Spleen (tissue), 11 donors: Measurements from ENCODE around the gene FUT3. TPM values are rescaled to one million over a fixed set of nuclear protein-coding genes. Genes with fewer than 3 reads are reported as not detected.
"Not testable (repeated sequence)": the region's sequence is repeated elsewhere in the genome, so short reads cannot be mapped to it uniquely, and the experiment has no call there.

Experiments used
- DNase-seq: peaks from one replicate; pipeline ENCODE4 v3.0.0-alpha.2; 2020
- H3K27ac ChIP-seq, 8 donors: fragments of 200-600 bp; sonication (generic) in 7 of 8; 1 replicate in 4 of 8; 2 replicates in 4 of 8; pipeline versions ENCODE4 v1.5.0 to v1.8.0; 2016 to 2021; ENCODE audit warnings: inconsistent platforms in 4 of 8, mild to moderate bottlenecking in 4 of 8, moderate library complexity in 1 of 8
- H3K27me3 ChIP-seq, 7 donors: fragments of 200-600 bp; sonication (generic) in 6 of 7; replicated peaks in 1 of 7; 1 replicate in 4 of 7; 2 replicates in 3 of 7; pipeline versions ENCODE4 v1.5.0 to v1.8.0; 2016 to 2021; ENCODE audit warnings: inconsistent platforms in 3 of 7, mild to moderate bottlenecking in 1 of 7
- H3K36me3 ChIP-seq, 6 donors: fragments of 200-600 bp; sonication (generic) in 5 of 6; 1 replicate in 4 of 6; 2 replicates in 2 of 6; pipeline versions ENCODE4 v1.5.0 to v1.8.0; 2016 to 2021; ENCODE audit warnings: inconsistent platforms in 2 of 6
- H3K4me1 ChIP-seq, 6 donors: fragments of 200-600 bp; sonication (generic) in 5 of 6; 1 replicate in 3 of 6; 2 replicates in 3 of 6; pipeline versions ENCODE4 v1.5.0 to v1.8.0; 2016 to 2021; ENCODE audit warnings: inconsistent platforms in 3 of 6
- H3K4me3 ChIP-seq, 8 donors: fragments of 200-600 bp; sonication (generic) in 7 of 8; 1 replicate in 4 of 8; 2 replicates in 4 of 8; pipeline versions ENCODE4 v1.5.0 to v1.8.0; 2016 to 2021; ENCODE audit warnings: inconsistent platforms in 4 of 8, mild to moderate bottlenecking in 4 of 8, moderate library complexity in 2 of 8
- H3K9me3 ChIP-seq, 8 donors: fragments of 200-600 bp; sonication (generic) in 7 of 8; 1 replicate in 4 of 8; 2 replicates in 4 of 8; pipeline versions ENCODE4 v1.5.0 to v1.8.0; 2016 to 2021; ENCODE audit warnings: inconsistent platforms in 4 of 8
- POLR2A ChIP-seq, 3 donors: fragments of 450-650 bp; IDR thresholded peaks; one replicate each; pipeline ENCODE4 v1.5.1; 2017; ENCODE audit warnings: antibody characterized with exemption in 3 of 3, mild to moderate bottlenecking in 1 of 3
- POLR2AphosphoS5 ChIP-seq, 3 donors: sonication (generic); formaldehyde crosslinking; IDR thresholded peaks; one replicate each; pipeline ENCODE4 v1.5.1; 2017; ENCODE audit warnings: antibody characterized with exemption in 3 of 3
- WGBS, 5 donors: extraction: QIAGEN DNeasy Blood & Tissue Kit in 3 of 5; methylation state at CpG; one replicate each; pipeline versions ENCODE4 v1.1.5 to v1.1.7; 2013 to 2018; 5-methylcytosine and 5-hydroxymethylcytosine counted together
- intact Hi-C: fragments of 100-400 bp; cut with DNase I; formaldehyde crosslinking; loops from one replicate; pipeline ENCODE4 v1.15.0; 2023; ENCODE audit warnings: low total_unique reads
- polyA plus RNA-seq, 3 donors: library from polyadenylated mRNA; stranded (reverse); fragments of 200-250 nt; gene quantifications; one replicate each; pipeline ENCODE4 v1.2.1, GENCODE V29; 2013
- total RNA-seq, 7 donors: library from RNA; depleted of rRNA in 3 of 7; stranded (reverse); fragments of >200 nt in 3 of 7; fragmentation: NEBNext Ultra II Directional in 4 of 7; extraction: Animal tissue kit (Norgen Biotek cat#: 25700) in 4 of 7; gene quantifications; one replicate each; pipeline versions ENCODE4 v1.1.0 to v1.2.1, GENCODE V29; 2016 to 2021
- TF ChIP-seq, protein P1 (sequence below), 11 experiments: fragments of 200-600 bp in 7 of 11; fragments of 450-650 bp in 4 of 11; sonication (generic) in 4 of 11; IDR thresholded peaks in 8 of 11; conservative IDR thresholded peaks in 3 of 11; 1 replicate in 7 of 11; 2 replicates in 4 of 11; pipeline versions ENCODE4 v1.4.0 to v1.8.0; 2016 to 2021; ENCODE audit warnings: antibody characterized with exemption in 11 of 11, inconsistent platforms in 4 of 11, mild to moderate bottlenecking in 1 of 11
- donor health status: healthy with polysubstance abuse.
- donor health status: DM: no; HTN: no; CAD: no; lungs with moderate emphysema.
- donor health status: DM: no; HTN: no; CAD: no.
- donor health status: Bipolar disorder and iron deficiency.
- donor health status: healthy.
- donor health status: DM: no; HTN: no; CAD: no.
- donor health status: DM: yes; HTN: yes; CAD: no.

FUT3 gene
- total and polyA plus RNA-seq, 10 donors: 0.06 to 0.12 TPM; not detected in 8

DNA sequence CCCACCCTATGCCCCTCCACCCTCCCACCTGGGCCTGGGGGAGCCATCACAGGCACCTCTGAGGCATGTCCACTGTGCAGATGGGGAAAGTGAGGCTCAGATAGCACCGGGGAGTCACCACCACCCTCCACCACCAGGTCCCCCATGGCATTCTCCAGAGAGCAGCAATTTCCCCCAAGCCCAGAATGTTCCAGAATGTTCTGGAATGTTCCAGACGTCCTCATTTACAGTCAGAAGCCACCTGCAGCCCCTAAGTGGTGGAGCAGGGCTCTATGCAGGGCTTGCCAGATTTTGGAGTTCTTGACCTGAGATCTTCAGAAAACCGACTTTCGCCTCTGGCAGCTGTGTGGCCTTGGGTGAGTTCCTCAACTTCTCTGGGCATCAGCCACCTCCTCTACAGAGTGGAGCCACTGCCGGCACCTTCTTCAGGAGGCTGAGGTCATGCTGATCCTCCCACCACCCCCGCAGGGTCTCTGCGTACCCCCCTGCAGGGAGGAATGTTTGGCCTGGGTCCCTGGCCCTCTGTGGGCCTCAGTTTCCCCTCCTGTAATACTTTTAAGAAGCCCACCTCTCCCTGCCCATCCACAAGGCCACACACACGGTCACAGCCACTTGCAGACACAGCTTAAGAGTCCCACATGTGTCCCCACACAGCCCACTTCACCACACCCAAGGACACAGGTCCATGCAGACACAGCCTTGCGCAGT is 12.9 kb upstream of the FUT3 start:
- H3K27ac ChIP-seq: no peak overlapping the region
- no peaks in the 10 kb centered on the region for H3K9me3 ChIP-seq
- H3K4me1 ChIP-seq: no peaks in the 10 kb centered on the region
- TF ChIP-seq, protein P1, sequence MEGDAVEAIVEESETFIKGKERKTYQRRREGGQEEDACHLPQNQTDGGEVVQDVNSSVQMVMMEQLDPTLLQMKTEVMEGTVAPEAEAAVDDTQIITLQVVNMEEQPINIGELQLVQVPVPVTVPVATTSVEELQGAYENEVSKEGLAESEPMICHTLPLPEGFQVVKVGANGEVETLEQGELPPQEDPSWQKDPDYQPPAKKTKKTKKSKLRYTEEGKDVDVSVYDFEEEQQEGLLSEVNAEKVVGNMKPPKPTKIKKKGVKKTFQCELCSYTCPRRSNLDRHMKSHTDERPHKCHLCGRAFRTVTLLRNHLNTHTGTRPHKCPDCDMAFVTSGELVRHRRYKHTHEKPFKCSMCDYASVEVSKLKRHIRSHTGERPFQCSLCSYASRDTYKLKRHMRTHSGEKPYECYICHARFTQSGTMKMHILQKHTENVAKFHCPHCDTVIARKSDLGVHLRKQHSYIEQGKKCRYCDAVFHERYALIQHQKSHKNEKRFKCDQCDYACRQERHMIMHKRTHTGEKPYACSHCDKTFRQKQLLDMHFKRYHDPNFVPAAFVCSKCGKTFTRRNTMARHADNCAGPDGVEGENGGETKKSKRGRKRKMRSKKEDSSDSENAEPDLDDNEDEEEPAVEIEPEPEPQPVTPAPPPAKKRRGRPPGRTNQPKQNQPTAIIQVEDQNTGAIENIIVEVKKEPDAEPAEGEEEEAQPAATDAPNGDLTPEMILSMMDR (IDR thresholded peaks at IDR 0.05 in 8 of 11, conservative IDR thresholded peaks at IDR 0.05 in 3 of 11): no peak
- TF ChIP-seq POLR2A (IDR thresholded peaks at IDR 0.05): no peak
- no peak for TF ChIP-seq POLR2AphosphoS5 (IDR thresholded peaks at IDR 0.05)
- no peaks in the 10 kb centered on the region for H3K36me3 ChIP-seq
- intact Hi-C loops: no loop called here
- 76 to 86% (median 84%) methylated on average over 8 to 9 of the region's 9 CpGs for WGBS, 5 donors
- DNase-seq: no peak
- H3K4me3 ChIP-seq: no peak overlapping the region
- peaks cover 0 to 28% (median 0%) of the 10 kb centered on the region in 7 donors for H3K27me3 ChIP-seq

DNA sequence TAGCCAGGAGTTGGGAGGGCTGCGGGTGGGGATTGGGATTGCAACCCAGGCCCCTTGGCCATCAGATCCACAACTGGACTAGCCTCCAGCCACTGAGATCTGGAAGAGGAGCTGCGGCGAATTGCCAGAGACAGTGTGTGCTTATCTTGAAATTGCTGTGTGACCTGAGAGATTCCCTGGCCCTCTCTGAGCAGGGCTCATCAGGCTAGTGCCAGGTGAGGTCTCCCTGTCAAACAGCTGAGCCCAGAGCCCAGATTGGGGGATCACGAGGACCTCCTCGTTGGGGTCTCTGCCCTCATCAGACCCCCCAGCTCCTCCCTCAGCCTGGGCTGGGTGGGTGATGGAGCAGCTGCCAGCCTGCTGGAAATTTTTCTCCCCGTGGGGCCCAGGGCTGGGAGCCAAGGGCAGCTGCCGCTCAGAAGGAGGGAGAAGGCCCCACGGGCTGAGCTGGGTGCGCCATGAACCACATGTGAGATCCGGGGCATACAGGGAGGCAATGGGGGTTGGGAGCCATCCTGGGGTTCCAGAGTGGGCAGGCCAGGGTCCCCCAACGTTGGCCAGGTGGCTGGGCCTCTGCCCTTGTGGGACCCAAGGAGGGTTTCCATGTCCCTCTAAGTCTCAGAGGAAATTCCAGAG is 11.9 kb upstream of the FUT3 start:
- no peak for DNase-seq
- H3K4me1 ChIP-seq: no peaks in the 10 kb centered on the region
- intact Hi-C loops: no loop called here
- 72 to 85% (median 77%) methylated on average over 8 to 11 of the region's 11 CpGs for WGBS, 5 donors
- H3K36me3 ChIP-seq: no peaks in the 10 kb centered on the region
- peaks cover 0 to 28% (median 0%) of the 10 kb centered on the region in 7 donors for H3K27me3 ChIP-seq
- H3K4me3 ChIP-seq: no peak overlapping the region
- H3K9me3 ChIP-seq: no peaks in the 10 kb centered on the region
- H3K27ac ChIP-seq: no peak overlapping the region
- TF ChIP-seq POLR2AphosphoS5 (IDR thresholded peaks at IDR 0.05): no peak
- no peak for TF ChIP-seq POLR2A (IDR thresholded peaks at IDR 0.05)
- TF ChIP-seq, protein P1 (IDR thresholded peaks at IDR 0.05 in 8 of 11, conservative IDR thresholded peaks at IDR 0.05 in 3 of 11): no peak

DNA sequence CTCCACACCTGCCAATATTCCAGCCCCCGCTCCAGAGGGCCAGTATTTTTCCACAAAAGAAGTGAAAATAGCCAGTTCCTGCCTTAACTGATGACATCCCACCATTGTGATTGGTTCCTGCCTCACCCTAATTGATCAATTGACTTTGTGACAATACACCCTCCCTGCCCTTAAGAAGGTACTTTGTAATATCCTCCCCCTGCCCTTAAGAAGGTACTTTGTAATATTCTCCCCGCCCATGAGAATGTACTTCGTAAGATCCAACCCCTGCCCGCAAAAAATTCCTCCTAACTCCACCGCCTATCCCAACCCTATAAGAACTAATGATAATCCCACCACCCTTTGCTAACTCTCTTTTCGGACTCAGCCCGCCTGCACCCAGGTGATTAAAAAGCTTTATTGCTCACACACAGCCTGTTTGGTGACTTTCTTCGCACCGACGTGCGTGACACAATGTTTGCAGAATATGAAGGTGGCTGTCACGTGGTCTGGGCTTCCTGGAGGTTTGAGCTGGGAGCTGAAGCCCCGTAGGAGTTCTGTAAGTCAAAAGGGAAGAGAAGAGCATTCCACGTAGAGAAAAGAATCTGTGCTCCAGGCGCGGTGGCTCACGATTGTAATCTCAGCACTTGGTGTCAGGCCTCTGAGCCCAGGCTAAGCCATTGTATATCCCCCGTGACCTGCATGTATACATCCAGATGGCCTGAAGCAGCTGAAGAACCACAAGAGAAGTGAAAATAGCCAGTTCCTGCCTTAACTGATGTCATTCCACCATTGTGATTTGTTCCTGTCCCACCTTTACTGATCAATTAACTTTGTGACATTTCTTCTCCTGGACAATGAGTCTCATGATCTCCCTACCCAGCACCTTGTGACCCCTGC is 6.2 kb upstream of the FUT3 start:
- intact Hi-C loops: no loop called here
- H3K9me3 ChIP-seq: no peaks in the 10 kb centered on the region
- H3K4me1 ChIP-seq: no peaks in the 10 kb centered on the region
- no peak overlapping the region for H3K4me3 ChIP-seq
- DNase-seq: no peak
- H3K27ac ChIP-seq: no peak overlapping the region
- H3K27me3 ChIP-seq: peaks cover 0 to 11% (median 0%) of the 10 kb centered on the region in 7 donors
- WGBS, 5 donors: 85 to 90% (median 87%) methylated on average over 18 of the region's 18 CpGs
- no peaks in the 10 kb centered on the region for H3K36me3 ChIP-seq
- no peak for TF ChIP-seq POLR2A (IDR thresholded peaks at IDR 0.05)
- TF ChIP-seq POLR2AphosphoS5 (IDR thresholded peaks at IDR 0.05): no peak
- TF ChIP-seq, protein P1 (IDR thresholded peaks at IDR 0.05 in 8 of 11, conservative IDR thresholded peaks at IDR 0.05 in 3 of 11): no peak

DNA sequence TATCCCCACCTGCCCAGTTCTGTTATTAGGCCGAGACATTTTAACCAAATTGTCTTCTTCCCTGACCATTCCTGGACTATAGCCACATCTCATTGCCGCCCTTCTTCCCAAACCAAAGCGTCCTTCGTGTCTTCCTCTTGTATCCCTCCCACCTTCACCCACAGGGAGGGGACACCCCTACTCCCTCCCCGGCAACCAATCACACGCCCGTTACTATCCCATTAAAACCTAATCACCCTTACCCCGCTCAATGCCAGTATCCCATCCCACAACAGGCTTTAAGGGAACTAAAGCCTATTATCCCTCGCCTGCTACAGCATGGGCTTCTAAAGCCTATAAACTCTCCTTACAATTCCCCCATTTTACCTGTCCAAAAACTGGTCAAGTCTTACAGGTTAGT is 3.9 kb upstream of the FUT3 start:
- H3K36me3 ChIP-seq, H3K27ac ChIP-seq, H3K9me3 ChIP-seq, H3K4me3 ChIP-seq, H3K4me1 ChIP-seq, DNase-seq, intact Hi-C loops: not testable (repeated sequence)
- H3K27me3 ChIP-seq: peaks cover 0 to 11% (median 0%) of the 10 kb centered on the region in 7 donors
- WGBS, 5 donors: 81 to 92% (median 86%) methylated on average over 9 of the region's 9 CpGs

DNA sequence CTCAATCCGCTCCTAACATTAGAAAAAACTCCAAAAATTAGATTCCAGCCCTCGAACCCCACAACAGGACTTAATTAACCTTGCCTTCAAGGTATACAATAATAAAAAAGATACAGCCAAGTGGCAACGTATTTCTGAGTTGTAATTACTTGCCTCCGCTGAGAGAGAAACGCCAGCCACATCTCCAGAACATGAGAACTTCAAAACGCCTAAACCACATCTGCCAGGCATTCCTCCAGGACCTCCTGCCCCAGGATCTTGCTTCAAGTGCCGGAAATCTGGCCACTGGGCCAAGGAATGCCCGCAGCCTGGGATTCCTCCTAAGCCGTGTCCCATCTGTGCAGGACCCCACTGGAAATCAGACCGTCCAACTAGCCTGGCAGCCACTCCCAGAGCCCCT is 2.9 kb upstream of the FUT3 start:
- H3K4me1 ChIP-seq, H3K4me3 ChIP-seq, intact Hi-C loops, H3K36me3 ChIP-seq, H3K27ac ChIP-seq, H3K9me3 ChIP-seq, DNase-seq: not testable (repeated sequence)
- H3K27me3 ChIP-seq: peaks cover 0 to 11% (median 0%) of the 10 kb centered on the region in 7 donors
- 63 to 86% (median 79%) methylated on average over 9 to 10 of the region's 10 CpGs for WGBS, 5 donors
